SK-N-SH (cell line): ENCODE results near the gene LMAN2.

ENCODE experiments used
- CTCF ChIP-seq: fragments of 200-600 bp; sonication (generic); IDR thresholded peaks from 2 replicates; pipeline ENCODE4 v1.6.1; 2017; ENCODE audit warnings: antibody characterized with exemption, mild to moderate bottlenecking, moderate library complexity
- EZH2phosphoT487 ChIP-seq: fragments of 200-600 bp; sonication (generic); IDR thresholded peaks from 2 replicates; pipeline ENCODE4 v1.6.1; 2017; ENCODE audit warnings: low read depth, mixed run types, mild to moderate bottlenecking, antibody characterized with exemption, moderate library complexity, borderline replicate concordance
- FOSL2 ChIP-seq: IDR thresholded peaks from 2 replicates; pipeline ENCODE4 v1.4.0; 2012; ENCODE audit warnings: low read depth, mild to moderate bottlenecking, moderate library complexity, borderline replicate concordance
- MAX ChIP-seq: IDR thresholded peaks from 2 replicates; pipeline ENCODE4 v1.4.0; 2012; ENCODE audit warnings: low read depth
- MXI1 ChIP-seq: IDR thresholded peaks from 2 replicates; pipeline ENCODE4 v1.6.1; 2012; ENCODE audit warnings: mild to moderate bottlenecking, low read depth, low read length, improper control_type of control experiment
- NFIC ChIP-seq: IDR thresholded peaks from 2 replicates; pipeline ENCODE4 v1.4.0; 2012; ENCODE audit warnings: borderline replicate concordance
- USF2 ChIP-seq: fragments of 150-350 bp; IDR thresholded peaks from 2 replicates; pipeline ENCODE4 v1.6.1; 2017; ENCODE audit warnings: antibody characterized with exemption, low read length, low read depth, borderline replicate concordance

DNA sequence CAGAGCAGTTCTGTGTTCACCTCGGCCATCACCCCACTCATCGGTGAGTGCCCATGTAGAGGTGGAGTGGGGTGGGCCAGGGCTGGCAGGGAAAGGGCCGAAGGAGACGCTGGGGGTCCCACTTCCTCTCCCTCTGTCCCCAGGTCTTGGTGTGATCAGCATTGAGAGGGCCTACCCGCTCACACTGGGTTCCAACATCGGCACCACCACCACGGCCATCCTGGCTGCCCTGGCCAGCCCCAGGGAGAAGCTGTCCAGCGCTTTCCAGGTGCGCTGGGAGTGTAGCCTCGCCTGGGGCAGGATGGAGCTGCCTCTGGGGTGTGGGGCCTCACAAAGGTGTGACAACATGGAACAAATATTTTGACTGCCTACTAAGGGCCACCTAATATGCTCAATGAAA is 45.3 kb upstream of the LMAN2 start:
- TF ChIP-seq FOSL2 (no peak), CTCF (no peak), EZH2phosphoT487 (no peak), MAX (no peak), NFIC (no peak), MXI1 (no peak), USF2 (no peak)
